HG02623 (cell line): ENCODE results near the gene KIF1A.
"Not testable (repeated sequence)": the region's sequence is repeated elsewhere in the genome, so short reads cannot be mapped to it uniquely, and the experiment has no call there.

Source experiments
- ATAC-seq: cut with Tn5 transposase; IDR thresholded peaks from one replicate; pipeline ENCODE4 v1.9.1; 2021; ENCODE audit warnings: moderate library complexity; ENCODE audit not compliant: unreplicated experiment

KIF1A gene

GRCh38 chr2:240848900-240849680, 29.1 kb upstream of the KIF1A start:
- no peak for ATAC-seq

- no peak for ATAC-seq
These were observed 27.8 kb upstream of the KIF1A start for GRCh38 chr2:240847817-240848216.

GRCh38 chr2:240846873-240847595, 27.0 kb upstream of the KIF1A start:
- ATAC-seq = no peak

GRCh38 chr2:240846309-240846708, 26.3 kb upstream of the KIF1A start:
- not testable (repeated sequence) for ATAC-seq

GRCh38 chr2:240840435-240841060, 20.5 kb upstream of the KIF1A start:
- ATAC-seq = no peak

- no peak for ATAC-seq
These were observed 19.4 kb upstream of the KIF1A start for GRCh38 chr2:240839152-240840143.

- no peak for ATAC-seq
These were observed 17.6 kb upstream of the KIF1A start for GRCh38 chr2:240837621-240838020.

- ATAC-seq = no peak
These were observed 16.9 kb upstream of the KIF1A start for GRCh38 chr2:240836781-240837467.

- no peak for ATAC-seq
These were observed 15.5 kb upstream of the KIF1A start for GRCh38 chr2:240835528-240835927.

GRCh38 chr2:240834377-240834975, 14.5 kb upstream of the KIF1A start:
- ATAC-seq = no peak

- ATAC-seq = no peak
These were observed 13.8 kb upstream of the KIF1A start for GRCh38 chr2:240833724-240834285.

- no peak for ATAC-seq
These were observed 13.0 kb upstream of the KIF1A start for GRCh38 chr2:240832921-240833494.

GRCh38 chr2:240832205-240832727, 12.2 kb upstream of the KIF1A start:
- peak; percentile 57 for ATAC-seq

GRCh38 chr2:240831594-240832204, 11.7 kb upstream of the KIF1A start:
- no peak for ATAC-seq

- no peak for ATAC-seq
These were observed 5.5 kb upstream of the KIF1A start for GRCh38 chr2:240825476-240825875.

GRCh38 chr2:240823449-240824336, 3.7 kb upstream of the KIF1A start:
- ATAC-seq = no peak

- no peak for ATAC-seq
These were observed 2.3 kb upstream of the KIF1A start for GRCh38 chr2:240822280-240822847.
